Bronchial epithelial cell (primary cell): Measurements from ENCODE around the gene CHRNA9. TPM values are rescaled to one million over a fixed set of nuclear protein-coding genes. Genes with fewer than 3 reads are reported as not detected.
A peak's percentile ranks its signal among the peaks of the same experiment; 100 is the strongest.

Experiments
- DNase-seq: peaks from one replicate; pipeline ENCODE4 v3.0.0-alpha.2; 2010; ENCODE audit warnings: low read depth
- FAIRE-seq: peaks from 2 replicates; lab custom pipeline; 2011; peaks lifted over from hg19 to GRCh38; lab: Jason Lieb, UNC
- H3K27me3 ChIP-seq: 2 replicates; pipeline ENCODE4 v1.5.1; 2011; ENCODE audit warnings: low read length; ENCODE audit not compliant: control insufficient read depth, insufficient read depth
- H3K36me3 ChIP-seq: 2 replicates; pipeline ENCODE4 v1.5.1; 2011; ENCODE audit warnings: low read length; ENCODE audit not compliant: control insufficient read depth, insufficient read depth
- H3K4me3 ChIP-seq: 2 replicates; pipeline ENCODE4 v1.5.1; 2011; ENCODE audit warnings: mild to moderate bottlenecking, low read depth, low read length, control low read depth
- total RNA-seq: library from RNA; depleted of rRNA; stranded (reverse); fragments of >200 nt; gene quantifications from 2 replicates; pipeline ENCODE4 v1.2.1, GENCODE V29; 2014
- TF ChIP-seq, protein P1 (sequence below): IDR thresholded peaks from 2 replicates; pipeline ENCODE4 v1.5.1; 2011; ENCODE audit warnings: mild to moderate bottlenecking, moderate library complexity, low read length, control low read depth, inconsistent platforms; ENCODE audit not compliant: insufficient read depth, severe bottlenecking

The CHRNA9 gene
- total RNA-seq, 1 donor from 2014 or later, result 0.26 TPM

DNA sequence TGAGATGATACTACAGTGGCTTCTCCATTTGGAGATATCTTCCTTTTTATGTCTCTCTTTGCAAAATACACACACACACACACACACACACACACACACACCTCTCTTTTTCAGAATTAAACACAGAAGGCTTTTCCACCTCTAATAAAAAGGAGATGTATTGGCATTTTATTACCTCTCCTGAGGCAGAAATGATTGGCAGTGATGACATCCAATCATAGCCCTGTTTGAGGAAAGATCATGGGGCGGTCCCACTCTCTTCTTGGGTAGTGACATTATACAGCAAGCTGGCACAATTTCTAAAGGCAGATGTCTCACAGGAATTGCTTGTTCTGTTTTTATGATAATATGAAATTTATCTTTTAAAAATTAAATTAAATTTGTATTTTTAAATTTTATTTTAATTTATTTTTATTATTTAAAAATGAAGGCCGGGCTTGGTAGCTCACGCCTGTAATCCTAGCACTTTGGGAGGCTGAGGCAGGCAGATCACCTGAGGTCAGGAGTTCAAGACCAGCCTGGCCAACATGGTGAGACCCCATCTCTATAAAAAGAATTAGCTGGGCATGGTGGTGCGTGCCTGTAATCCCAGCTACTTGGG, 15.6 kb downstream of the CHRNA9 start:
- DNase-seq, result no peak
- FAIRE-seq, result no peak
- TF ChIP-seq, protein P1, sequence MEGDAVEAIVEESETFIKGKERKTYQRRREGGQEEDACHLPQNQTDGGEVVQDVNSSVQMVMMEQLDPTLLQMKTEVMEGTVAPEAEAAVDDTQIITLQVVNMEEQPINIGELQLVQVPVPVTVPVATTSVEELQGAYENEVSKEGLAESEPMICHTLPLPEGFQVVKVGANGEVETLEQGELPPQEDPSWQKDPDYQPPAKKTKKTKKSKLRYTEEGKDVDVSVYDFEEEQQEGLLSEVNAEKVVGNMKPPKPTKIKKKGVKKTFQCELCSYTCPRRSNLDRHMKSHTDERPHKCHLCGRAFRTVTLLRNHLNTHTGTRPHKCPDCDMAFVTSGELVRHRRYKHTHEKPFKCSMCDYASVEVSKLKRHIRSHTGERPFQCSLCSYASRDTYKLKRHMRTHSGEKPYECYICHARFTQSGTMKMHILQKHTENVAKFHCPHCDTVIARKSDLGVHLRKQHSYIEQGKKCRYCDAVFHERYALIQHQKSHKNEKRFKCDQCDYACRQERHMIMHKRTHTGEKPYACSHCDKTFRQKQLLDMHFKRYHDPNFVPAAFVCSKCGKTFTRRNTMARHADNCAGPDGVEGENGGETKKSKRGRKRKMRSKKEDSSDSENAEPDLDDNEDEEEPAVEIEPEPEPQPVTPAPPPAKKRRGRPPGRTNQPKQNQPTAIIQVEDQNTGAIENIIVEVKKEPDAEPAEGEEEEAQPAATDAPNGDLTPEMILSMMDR, result no peak
- no peak overlapping the region for H3K4me3 ChIP-seq
- no peaks in the 10 kb centered on the region for H3K36me3 ChIP-seq
- no peaks in the 10 kb centered on the region for H3K27me3 ChIP-seq

DNA sequence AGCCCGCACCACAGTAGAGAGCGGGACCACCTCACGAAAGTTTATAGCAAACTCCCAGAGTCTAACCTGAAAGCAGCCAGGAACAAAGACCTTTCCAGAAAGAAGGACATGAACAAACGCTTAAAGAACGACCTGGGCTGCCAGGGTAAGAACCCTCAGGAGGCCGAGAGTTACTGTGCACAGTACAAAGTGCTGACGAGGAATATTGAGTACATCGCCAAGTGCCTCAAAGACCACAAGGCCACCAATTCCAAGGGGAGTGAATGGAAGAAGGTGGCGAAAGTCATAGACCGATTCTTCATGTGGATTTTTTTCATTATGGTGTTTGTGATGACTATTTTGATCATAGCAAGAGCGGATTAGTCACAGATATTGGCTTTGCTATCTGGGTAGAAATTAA, 19.0 kb downstream of the CHRNA9 start:
- Histone ChIP-seq H3K27me3 (no peaks in the 10 kb centered on the region), H3K4me3 (no peak overlapping the region), H3K36me3 (no peaks in the 10 kb centered on the region)
- FAIRE-seq, result no peak
- TF ChIP-seq, protein P1, result no peak
- no peak for DNase-seq

DNA sequence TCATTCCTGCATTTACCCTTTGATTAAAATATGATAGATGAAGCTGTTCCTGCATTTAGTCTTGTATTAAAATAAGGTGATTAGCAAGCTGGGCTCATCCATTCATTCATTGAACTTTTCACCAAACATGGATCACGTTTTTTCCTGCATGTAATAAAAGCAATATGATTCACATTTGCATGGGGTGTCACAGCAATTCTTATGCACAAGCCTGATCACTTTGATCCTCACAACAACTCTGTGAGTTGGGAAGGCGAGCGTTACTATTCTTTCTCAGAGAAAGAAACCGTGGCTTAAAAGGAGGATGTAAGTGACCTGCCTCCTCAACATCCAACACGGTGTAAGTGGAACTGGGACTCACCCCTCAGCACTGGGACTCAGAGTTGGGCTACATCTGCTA, 20.0 kb downstream of the CHRNA9 start:
- H3K4me3 ChIP-seq, result no peak overlapping the region
- no peak for FAIRE-seq
- DNase-seq, result no peak
- no peaks in the 10 kb centered on the region for H3K36me3 ChIP-seq
- no peaks in the 10 kb centered on the region for H3K27me3 ChIP-seq
- TF ChIP-seq, protein P1, result no peak

DNA sequence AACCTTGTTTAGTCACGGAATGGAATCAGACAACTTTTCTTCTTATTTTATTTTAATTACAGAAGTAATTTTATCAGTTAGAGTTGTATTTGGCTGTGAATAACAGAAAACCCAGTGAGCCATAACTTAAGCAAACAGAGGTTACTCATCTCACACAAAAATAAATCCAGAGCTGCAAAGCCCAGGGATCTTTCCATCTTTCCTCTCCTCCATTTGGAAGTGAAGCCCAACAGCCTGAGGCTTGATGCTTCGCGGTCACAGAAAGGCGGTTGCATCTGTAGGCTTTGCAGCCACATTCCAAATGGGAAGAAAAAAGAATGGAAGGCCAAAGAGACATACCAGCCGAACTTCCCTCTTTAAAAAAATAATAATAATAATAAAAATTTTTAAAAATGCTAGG, 22.6 kb downstream of the CHRNA9 start:
- no peak overlapping the region for H3K4me3 ChIP-seq
- no peaks in the 10 kb centered on the region for H3K27me3 ChIP-seq
- TF ChIP-seq, protein P1, result no peak
- FAIRE-seq (no peak), DNase-seq (no peak)
- H3K36me3 ChIP-seq, result no peaks in the 10 kb centered on the region

DNA sequence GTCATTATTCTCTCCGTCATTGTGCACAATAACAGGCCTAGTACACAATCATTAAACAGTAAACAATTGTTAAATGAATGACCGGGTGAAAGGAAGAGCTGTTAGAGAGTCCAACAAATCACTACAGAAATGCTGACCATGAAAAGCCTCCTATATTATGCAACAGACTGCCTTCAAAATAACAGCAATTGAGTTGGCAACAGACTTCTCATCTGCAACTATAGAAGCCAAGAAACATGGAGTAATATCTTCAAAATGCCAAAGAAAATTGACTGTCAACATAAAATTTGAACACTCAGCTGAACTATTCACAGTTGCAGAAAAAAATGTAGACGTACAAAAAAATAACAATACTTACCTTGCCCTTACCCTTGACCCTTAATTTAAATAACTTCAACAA, 26.2 kb downstream of the CHRNA9 start:
- no peak overlapping the region for H3K4me3 ChIP-seq
- no peaks in the 10 kb centered on the region for H3K27me3 ChIP-seq
- FAIRE-seq (no peak), DNase-seq (no peak)
- TF ChIP-seq, protein P1, result no peak
- H3K36me3 ChIP-seq, result no peaks in the 10 kb centered on the region

- no peak overlapping the region for H3K4me3 ChIP-seq
- peak; percentile 15 for DNase-seq
These were observed 28.3 kb downstream of the CHRNA9 start for GRCh38 chr4:40363382-40363920.

More at GRCh38 chr4:40363382-40363920, 28.3 kb downstream of the CHRNA9 start:
- no peaks in the 10 kb centered on the region for H3K27me3 ChIP-seq
- TF ChIP-seq, protein P1, result no peak
- FAIRE-seq, result no peak
- H3K36me3 ChIP-seq, result no peaks in the 10 kb centered on the region
